HG03432 (cell line): ENCODE data around the gene MFSD11.
"Not testable (repeated sequence)": the region's sequence is repeated elsewhere in the genome, so short reads cannot be mapped to it uniquely, and the experiment has no call there.

Experiments used
- ATAC-seq: cut with Tn5 transposase; IDR thresholded peaks from one replicate; pipeline ENCODE4 v1.9.1; 2021; ENCODE audit warnings: mild to moderate bottlenecking, moderate library complexity; ENCODE audit not compliant: unreplicated experiment

Gene MFSD11

GRCh38 chr17:76796081-76796480 lies 58.2 kb downstream of the MFSD11 start:
- no peak for ATAC-seq

- ATAC-seq, result no peak
Measured at GRCh38 chr17:76797241-76797840, 59.4 kb downstream of the MFSD11 start.

- no peak for ATAC-seq
Measured at GRCh38 chr17:76801706-76802105, 63.8 kb downstream of the MFSD11 start.

GRCh38 chr17:76805319-76805718 lies 67.4 kb downstream of the MFSD11 start:
- no peak for ATAC-seq

- ATAC-seq, result not testable (repeated sequence)
Measured at GRCh38 chr17:76806151-76806550, 68.2 kb downstream of the MFSD11 start.

GRCh38 chr17:76806767-76807166 lies 68.8 kb downstream of the MFSD11 start:
- ATAC-seq, result not testable (repeated sequence)

- ATAC-seq, result no peak
Measured at GRCh38 chr17:76808326-76808725, 70.4 kb downstream of the MFSD11 start.

GRCh38 chr17:76810956-76811355 lies 73.0 kb downstream of the MFSD11 start:
- no peak for ATAC-seq

GRCh38 chr17:76811834-76812233 lies 73.9 kb downstream of the MFSD11 start:
- no peak for ATAC-seq

- no peak for ATAC-seq
Measured at GRCh38 chr17:76812263-76812662, 74.3 kb downstream of the MFSD11 start.

GRCh38 chr17:76812968-76813367 lies 75.0 kb downstream of the MFSD11 start:
- no peak for ATAC-seq

- not testable (repeated sequence) for ATAC-seq
Measured at GRCh38 chr17:76815907-76816589, 78.1 kb downstream of the MFSD11 start.

GRCh38 chr17:76816590-76817135 lies 78.7 kb downstream of the MFSD11 start:
- ATAC-seq, result no peak

GRCh38 chr17:76820039-76820438 lies 82.1 kb downstream of the MFSD11 start:
- no peak for ATAC-seq

GRCh38 chr17:76820561-76820960 lies 82.6 kb downstream of the MFSD11 start:
- no peak for ATAC-seq

- no peak for ATAC-seq
Measured at GRCh38 chr17:76822184-76822778, 84.4 kb downstream of the MFSD11 start.

- ATAC-seq, result no peak
Measured at GRCh38 chr17:76824093-76824492, 86.2 kb downstream of the MFSD11 start.

- no peak for ATAC-seq
Measured at GRCh38 chr17:76826330-76827068, 88.6 kb downstream of the MFSD11 start.

- ATAC-seq, result no peak
Measured at GRCh38 chr17:76827736-76828135, 89.8 kb downstream of the MFSD11 start.
